Measurements from ENCODE around the gene MCM5.

Gene MCM5

DNA sequence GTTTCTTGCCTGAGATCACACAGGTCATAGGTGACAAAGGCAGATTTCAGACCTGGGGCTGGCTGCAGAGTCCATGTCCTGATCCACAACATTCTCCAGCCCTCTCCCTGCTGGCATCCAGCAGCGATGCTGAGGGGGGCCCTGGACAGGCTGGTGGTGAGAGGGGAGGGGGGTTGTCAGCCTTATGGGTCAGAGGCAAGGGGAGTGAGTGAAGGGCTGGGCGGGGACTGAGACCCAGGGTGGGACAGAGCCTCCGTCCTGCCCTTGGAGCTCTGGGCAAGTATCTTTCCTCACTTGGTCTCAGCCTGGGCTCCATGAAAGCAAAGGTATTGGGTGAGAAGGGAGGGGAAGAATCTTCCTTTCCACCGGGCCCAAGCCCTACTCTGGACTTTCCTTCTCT lies 74.0 kb downstream of the MCM5 start:
- no peak overlapping the region for H3K4me3 ChIP-seq (ENCODE audit: low read length)
- TF ChIP-seq, protein P1, sequence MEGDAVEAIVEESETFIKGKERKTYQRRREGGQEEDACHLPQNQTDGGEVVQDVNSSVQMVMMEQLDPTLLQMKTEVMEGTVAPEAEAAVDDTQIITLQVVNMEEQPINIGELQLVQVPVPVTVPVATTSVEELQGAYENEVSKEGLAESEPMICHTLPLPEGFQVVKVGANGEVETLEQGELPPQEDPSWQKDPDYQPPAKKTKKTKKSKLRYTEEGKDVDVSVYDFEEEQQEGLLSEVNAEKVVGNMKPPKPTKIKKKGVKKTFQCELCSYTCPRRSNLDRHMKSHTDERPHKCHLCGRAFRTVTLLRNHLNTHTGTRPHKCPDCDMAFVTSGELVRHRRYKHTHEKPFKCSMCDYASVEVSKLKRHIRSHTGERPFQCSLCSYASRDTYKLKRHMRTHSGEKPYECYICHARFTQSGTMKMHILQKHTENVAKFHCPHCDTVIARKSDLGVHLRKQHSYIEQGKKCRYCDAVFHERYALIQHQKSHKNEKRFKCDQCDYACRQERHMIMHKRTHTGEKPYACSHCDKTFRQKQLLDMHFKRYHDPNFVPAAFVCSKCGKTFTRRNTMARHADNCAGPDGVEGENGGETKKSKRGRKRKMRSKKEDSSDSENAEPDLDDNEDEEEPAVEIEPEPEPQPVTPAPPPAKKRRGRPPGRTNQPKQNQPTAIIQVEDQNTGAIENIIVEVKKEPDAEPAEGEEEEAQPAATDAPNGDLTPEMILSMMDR (conservative IDR thresholded peaks at IDR 0.05; ENCODE audit: low read depth, low read length) = no peak
- DNase-seq (ENCODE audit: low read depth) = no peak
